HepG2 (cell line): ENCODE results near the gene CD248. TPM values are rescaled to one million over a fixed set of nuclear protein-coding genes. Genes with fewer than 3 reads are reported as not detected.

Experiments
- ARNTL ChIP-seq: sonication (generic); formaldehyde crosslinking; IDR thresholded peaks from 2 replicates; pipeline ENCODE4 v1.4.0; 2020; ENCODE audit warnings: mild to moderate bottlenecking, missing genetic modification reagents
- CHD4 ChIP-seq: fragments of 200-600 bp; sonication (generic); IDR thresholded peaks from 2 replicates; pipeline ENCODE4 v1.7.0; 2017; ENCODE audit warnings: mild to moderate bottlenecking, low read length, borderline replicate concordance
- PHF20 ChIP-seq: sonication (generic); formaldehyde crosslinking; IDR thresholded peaks from 2 replicates; pipeline ENCODE4 v1.5.0; 2020; ENCODE audit warnings: mild to moderate bottlenecking, missing genetic modification reagents
- POLR2AphosphoS5 ChIP-seq: IDR thresholded peaks from 2 replicates; pipeline ENCODE4 v1.6.1; 2012; ENCODE audit warnings: low read depth, low read length
- PRMT3 ChIP-seq: sonication (generic); formaldehyde crosslinking; IDR thresholded peaks from 2 replicates; pipeline ENCODE4 v1.8.1; 2022; ENCODE audit warnings: low read depth, mild to moderate bottlenecking, moderate library complexity, missing genetic modification reagents, borderline replicate concordance
- ZNF251 ChIP-seq: sonication (generic); formaldehyde crosslinking; IDR thresholded peaks from 2 replicates; pipeline ENCODE4 v1.9.0; 2021; ENCODE audit warnings: mild to moderate bottlenecking, missing genetic modification reagents
- ZNF331 ChIP-seq: sonication (generic); formaldehyde crosslinking; IDR thresholded peaks from 2 replicates; pipeline ENCODE4 v1.4.0; 2020; ENCODE audit warnings: missing genetic modification reagents
- polyA plus RNA-seq, 8 experiments: library from polyadenylated mRNA; depleted of rRNA in 3 of 8; stranded (reverse) in 7 of 8; unstranded in 1 of 8; fragments of >200 nt; fragmentation: Illumina TruSeq in 4 of 8; extraction: Trizol in 4 of 8; gene quantifications; 2 replicates each; pipeline versions ENCODE4 v1.2.1 to v1.2.3, GENCODE V29; 2011 to 2016; ENCODE audit warnings: low read depth in 4 of 8, missing spikeins in 1 of 8, mixed read lengths in 1 of 8; ENCODE audit not compliant: insufficient read depth in 1 of 8
- total RNA-seq, 5 experiments: library from RNA; depleted of rRNA; stranded (reverse); fragments of >200 nt; fragmentation: Illumina TruSeq; extraction: Trizol; gene quantifications; 2 replicates each; pipeline ENCODE4 v1.2.3, GENCODE V29; 2016; ENCODE audit warnings: low read depth in 1 of 5
- TF ChIP-seq, protein P1 (sequence below): sonication (generic); formaldehyde crosslinking; IDR thresholded peaks from 2 replicates; pipeline ENCODE4 v1.8.0; 2022; ENCODE audit warnings: mild to moderate bottlenecking, missing genetic modification reagents, moderate library complexity
- TF ChIP-seq, protein P2 (sequence below): sonication (generic); formaldehyde crosslinking; conservative IDR thresholded peaks from 2 replicates; pipeline ENCODE4 v1.4.0; 2020; ENCODE audit warnings: missing genetic modification reagents
- TF ChIP-seq, protein P3 (sequence below): sonication (generic); formaldehyde crosslinking; IDR thresholded peaks from 2 replicates; pipeline ENCODE4 v1.8.1; 2023; ENCODE audit warnings: mild to moderate bottlenecking, inconsistent platforms, moderate library complexity, missing genetic modification reagents, borderline replicate concordance
- TF ChIP-seq, protein P4 (sequence below): sonication (generic); formaldehyde crosslinking; IDR thresholded peaks from 2 replicates; pipeline ENCODE4 v1.4.0; 2020; ENCODE audit warnings: mild to moderate bottlenecking, missing genetic modification reagents
- TF ChIP-seq, protein P5 (sequence below), 2 experiments: fragments of 450-650 bp in 1 of 2; sonication (generic) in 1 of 2; formaldehyde crosslinking in 1 of 2; IDR thresholded peaks; 2 replicates each; pipeline versions ENCODE4 v1.6.1 to v1.8.0; 2016 to 2022; ENCODE audit warnings: antibody characterized with exemption in 1 of 2, mild to moderate bottlenecking in 1 of 2, missing genetic modification reagents in 1 of 2

CD248 gene
- total and polyA plus RNA-seq, 2 of the 13 experiments (the other 11 are each of a cell fraction or from before 2014, with no cell fraction given) = 0.25 to 0.35 TPM

DNA sequence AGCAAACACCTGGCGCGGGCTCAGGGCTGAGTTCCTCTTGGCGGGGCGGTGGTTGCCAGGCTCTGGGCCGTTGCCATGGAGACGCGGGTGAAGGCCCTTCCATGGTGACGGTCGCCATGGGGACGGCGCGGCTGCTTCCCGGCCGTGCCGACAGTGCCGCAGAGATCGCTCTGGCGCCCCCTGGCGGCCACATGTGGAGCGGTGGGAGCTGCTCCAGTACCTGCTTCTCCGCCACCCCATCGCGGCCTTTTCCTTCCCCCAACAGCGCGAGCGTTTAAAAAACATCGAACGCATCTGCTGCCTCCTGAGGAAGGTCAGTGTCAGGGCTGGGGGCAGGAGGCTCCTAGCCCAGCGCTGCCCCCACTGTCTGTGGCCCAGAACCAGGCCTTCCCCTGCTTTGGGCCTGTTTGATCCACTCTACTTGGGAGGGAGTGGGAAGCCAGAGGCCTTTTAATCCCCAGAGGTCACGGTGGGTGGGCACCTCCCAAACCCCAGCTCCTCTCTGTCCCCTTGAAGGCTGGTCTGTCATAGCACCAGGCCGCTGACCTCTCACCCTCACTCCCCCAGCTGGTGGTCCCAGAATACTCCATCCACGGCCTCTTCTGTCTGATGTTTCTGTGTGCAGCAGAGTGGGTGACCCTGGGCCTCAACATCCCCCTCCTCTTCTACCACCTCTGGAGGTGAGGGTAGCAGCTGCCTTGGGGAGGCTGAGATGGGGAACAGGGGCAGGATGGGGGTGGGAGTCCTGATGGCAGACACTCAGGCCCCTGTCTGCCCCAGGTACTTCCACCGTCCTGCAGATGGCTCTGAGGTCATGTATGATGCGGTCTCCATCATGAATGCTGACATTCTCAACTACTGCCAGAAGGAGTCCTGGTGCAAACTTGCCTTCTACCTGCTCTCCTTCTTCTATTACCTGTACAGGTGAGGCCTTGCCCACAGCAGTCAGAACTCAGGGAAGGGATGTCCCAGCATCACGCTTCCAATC lies 34.1 kb downstream of the CD248 start (continued):
- TF ChIP-seq, protein P1, sequence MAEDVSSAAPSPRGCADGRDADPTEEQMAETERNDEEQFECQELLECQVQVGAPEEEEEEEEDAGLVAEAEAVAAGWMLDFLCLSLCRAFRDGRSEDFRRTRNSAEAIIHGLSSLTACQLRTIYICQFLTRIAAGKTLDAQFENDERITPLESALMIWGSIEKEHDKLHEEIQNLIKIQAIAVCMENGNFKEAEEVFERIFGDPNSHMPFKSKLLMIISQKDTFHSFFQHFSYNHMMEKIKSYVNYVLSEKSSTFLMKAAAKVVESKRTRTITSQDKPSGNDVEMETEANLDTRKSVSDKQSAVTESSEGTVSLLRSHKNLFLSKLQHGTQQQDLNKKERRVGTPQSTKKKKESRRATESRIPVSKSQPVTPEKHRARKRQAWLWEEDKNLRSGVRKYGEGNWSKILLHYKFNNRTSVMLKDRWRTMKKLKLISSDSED (CRISPR knock-in tag) = no peak
- TF ChIP-seq, protein P2, sequence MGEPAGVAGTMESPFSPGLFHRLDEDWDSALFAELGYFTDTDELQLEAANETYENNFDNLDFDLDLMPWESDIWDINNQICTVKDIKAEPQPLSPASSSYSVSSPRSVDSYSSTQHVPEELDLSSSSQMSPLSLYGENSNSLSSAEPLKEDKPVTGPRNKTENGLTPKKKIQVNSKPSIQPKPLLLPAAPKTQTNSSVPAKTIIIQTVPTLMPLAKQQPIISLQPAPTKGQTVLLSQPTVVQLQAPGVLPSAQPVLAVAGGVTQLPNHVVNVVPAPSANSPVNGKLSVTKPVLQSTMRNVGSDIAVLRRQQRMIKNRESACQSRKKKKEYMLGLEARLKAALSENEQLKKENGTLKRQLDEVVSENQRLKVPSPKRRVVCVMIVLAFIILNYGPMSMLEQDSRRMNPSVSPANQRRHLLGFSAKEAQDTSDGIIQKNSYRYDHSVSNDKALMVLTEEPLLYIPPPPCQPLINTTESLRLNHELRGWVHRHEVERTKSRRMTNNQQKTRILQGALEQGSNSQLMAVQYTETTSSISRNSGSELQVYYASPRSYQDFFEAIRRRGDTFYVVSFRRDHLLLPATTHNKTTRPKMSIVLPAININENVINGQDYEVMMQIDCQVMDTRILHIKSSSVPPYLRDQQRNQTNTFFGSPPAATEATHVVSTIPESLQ (CRISPR knock-in tag) = no peak
- TF ChIP-seq PRMT3 = no peak
- no peak for TF ChIP-seq CHD4
- TF ChIP-seq, protein P3, sequence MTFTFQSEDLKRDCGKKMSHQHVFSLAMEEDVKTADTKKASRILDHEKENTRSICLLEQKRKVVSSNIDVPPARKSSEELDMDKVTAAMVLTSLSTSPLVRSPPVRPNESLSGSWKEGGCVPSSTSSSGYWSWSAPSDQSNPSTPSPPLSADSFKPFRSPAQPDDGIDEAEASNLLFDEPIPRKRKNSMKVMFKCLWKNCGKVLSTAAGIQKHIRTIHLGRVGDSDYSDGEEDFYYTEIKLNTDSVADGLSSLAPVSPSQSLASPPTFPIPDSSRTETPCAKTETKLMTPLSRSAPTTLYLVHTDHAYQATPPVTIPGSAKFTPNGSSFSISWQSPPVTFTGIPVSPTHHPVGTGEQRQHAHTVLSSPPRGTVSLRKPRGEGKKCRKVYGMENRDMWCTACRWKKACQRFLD = no peak
- no peak for TF ChIP-seq ARNTL
- TF ChIP-seq, protein P4, sequence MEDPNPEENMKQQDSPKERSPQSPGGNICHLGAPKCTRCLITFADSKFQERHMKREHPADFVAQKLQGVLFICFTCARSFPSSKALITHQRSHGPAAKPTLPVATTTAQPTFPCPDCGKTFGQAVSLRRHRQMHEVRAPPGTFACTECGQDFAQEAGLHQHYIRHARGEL (CRISPR knock-in tag) = no peak
- peak; percentile 57 for TF ChIP-seq ZNF331 (CRISPR knock-in tag)
- TF ChIP-seq POLR2AphosphoS5 = peak; percentile 50
- TF ChIP-seq ZNF251 (CRISPR knock-in tag) = no peak
- no peak for TF ChIP-seq PHF20 (CRISPR knock-in tag)
- TF ChIP-seq, protein P5, sequence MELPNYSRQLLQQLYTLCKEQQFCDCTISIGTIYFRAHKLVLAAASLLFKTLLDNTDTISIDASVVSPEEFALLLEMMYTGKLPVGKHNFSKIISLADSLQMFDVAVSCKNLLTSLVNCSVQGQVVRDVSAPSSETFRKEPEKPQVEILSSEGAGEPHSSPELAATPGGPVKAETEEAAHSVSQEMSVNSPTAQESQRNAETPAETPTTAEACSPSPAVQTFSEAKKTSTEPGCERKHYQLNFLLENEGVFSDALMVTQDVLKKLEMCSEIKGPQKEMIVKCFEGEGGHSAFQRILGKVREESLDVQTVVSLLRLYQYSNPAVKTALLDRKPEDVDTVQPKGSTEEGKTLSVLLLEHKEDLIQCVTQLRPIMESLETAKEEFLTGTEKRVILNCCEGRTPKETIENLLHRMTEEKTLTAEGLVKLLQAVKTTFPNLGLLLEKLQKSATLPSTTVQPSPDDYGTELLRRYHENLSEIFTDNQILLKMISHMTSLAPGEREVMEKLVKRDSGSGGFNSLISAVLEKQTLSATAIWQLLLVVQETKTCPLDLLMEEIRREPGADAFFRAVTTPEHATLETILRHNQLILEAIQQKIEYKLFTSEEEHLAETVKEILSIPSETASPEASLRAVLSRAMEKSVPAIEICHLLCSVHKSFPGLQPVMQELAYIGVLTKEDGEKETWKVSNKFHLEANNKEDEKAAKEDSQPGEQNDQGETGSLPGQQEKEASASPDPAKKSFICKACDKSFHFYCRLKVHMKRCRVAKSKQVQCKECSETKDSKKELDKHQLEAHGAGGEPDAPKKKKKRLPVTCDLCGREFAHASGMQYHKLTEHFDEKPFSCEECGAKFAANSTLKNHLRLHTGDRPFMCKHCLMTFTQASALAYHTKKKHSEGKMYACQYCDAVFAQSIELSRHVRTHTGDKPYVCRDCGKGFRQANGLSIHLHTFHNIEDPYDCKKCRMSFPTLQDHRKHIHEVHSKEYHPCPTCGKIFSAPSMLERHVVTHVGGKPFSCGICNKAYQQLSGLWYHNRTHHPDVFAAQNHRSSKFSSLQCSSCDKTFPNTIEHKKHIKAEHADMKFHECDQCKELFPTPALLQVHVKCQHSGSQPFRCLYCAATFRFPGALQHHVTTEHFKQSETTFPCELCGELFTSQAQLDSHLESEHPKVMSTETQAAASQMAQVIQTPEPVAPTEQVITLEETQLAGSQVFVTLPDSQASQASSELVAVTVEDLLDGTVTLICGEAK (IDR thresholded peaks at IDR 0.05) = no peak
- TF ChIP-seq, protein P5 (CRISPR knock-in tag; IDR thresholded peaks at IDR 0.05) = no peak
